Stimulated activated CD4-positive, alpha-beta T cell treated with anti-CD3 and anti-CD28 coated beads, Interleukin-12 subunit alpha, Interleukin-12 subunit beta, amount 100 ng/mL, for 24 hours (primary cell): ENCODE data around the gene IGFBP4.

Experiments
- DNase-seq, 2 experiments: peaks; one replicate each; pipeline ENCODE4 v3.0.0-alpha.2; 2020; ENCODE audit warnings: low read depth in 2 of 2

IGFBP4 gene

DNA sequence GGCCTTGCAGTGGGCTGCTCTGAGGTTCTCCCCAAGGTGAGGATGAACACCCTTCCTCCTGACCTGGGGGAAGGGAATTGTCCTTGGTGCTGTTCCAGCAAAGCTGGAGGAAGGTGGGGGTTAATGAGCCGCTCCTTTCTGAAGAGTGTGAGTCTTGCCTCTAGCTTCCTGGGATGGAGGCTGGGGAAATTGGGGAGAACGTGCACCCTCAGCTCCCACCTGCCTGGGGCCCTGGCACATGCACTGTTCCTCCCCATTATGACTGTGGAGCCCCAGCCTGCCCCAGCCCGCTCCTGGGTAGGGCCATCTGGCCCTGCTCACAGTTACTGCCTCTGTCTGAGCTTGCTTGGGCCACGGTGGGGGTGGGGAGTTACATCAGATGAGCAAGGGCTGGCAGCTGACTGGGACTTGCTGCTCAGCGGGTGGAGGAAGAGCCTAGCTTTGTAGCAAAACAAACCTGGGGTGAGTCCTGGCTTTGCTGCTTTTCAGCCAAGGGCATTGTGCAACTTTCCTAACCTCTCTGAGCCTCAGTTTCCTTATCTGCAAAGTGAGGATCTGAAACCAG, 47.1 kb downstream of the IGFBP4 start:
- DNase-seq = no peak

- DNase-seq = no peak
Observed at GRCh38 chr17:40490982-40491381, 47.7 kb downstream of the IGFBP4 start.

GRCh38 chr17:40491486-40491885, 48.2 kb downstream of the IGFBP4 start:
- DNase-seq = no peak

DNA sequence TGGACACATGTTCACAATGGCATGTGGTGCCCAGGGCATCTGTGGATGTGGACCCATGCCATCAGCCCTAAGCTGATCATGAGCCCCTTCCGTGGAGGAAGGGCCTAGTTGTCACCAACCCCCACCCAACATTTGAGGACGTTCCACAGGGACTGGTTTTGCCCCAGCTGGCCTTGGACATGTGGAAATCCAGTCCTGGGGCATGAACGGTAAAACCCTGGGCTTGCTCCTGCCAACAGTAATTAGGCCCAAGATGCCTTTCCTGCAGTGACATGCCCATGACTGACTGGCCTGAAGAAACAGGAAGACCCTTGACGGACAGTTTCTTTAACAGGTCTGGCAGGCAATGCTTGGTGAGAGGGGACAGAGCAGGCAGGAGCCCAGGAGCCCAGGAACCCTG, 50.4 kb downstream of the IGFBP4 start:
- DNase-seq = no peak

GRCh38 chr17:40495140-40495539, 51.9 kb downstream of the IGFBP4 start:
- DNase-seq = no peak

GRCh38 chr17:40496170-40496569, 52.9 kb downstream of the IGFBP4 start:
- no peak for DNase-seq

GRCh38 chr17:40496634-40497420, 53.6 kb downstream of the IGFBP4 start:
- no peak for DNase-seq

DNA sequence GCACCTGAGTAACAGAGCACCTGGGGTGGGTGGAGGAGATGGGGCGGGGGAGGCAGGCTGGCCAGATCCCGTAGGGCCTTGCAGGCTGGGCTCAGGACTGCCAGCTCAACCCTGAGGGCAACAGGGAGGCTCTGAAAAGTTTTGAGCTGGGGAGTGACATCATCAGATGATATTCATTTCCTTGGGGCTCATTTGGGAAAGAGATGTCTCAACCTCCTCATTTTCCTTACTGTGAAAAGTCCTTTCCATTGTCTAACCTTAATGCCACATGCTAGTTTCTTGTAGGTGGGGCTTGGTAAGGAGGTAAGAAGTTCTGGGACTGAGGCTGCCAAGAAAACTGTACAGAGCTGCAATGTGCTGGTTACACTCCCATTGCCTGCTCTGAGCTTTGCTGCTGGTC, 54.4 kb downstream of the IGFBP4 start:
- DNase-seq = no peak

DNA sequence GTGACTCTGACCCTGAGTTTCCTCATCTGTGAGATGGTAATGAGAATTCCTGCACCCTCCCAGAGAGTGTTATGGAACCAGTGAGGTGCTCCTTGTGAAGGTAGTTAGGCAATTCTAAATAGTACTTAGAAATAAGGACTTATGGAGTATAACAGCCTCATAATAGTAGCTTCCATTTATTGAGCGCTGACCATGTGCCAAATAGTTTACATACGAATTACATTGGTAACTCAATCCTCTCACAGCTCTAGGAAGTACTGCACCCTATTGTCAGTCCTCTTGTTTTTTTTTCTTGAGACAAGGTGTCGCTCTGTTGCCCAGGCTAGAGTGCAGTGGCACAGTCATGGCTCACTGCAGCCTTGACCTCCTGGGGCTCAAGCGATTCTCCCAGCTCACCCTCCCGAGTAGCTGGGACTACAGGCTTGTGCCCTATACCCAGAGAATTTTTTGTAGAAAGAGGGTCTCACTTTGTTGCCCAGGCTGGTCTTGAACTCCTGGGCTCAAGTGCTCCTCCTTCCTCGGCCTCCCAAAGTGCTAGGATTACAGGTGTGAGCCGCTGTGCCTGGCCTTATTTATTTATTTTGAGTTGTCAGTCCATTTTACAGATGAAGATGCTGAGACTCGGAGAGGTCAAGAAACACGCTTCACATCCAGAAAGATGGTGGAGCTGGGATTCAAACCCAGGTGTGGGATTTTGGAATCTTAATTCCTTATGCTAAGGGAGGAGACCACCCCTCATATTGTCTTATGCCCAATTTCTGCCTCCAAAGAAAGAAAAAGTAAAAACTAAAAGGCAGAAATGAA, 55.2 kb downstream of the IGFBP4 start:
- DNase-seq = no peak

GRCh38 chr17:40499551-40500189, 56.4 kb downstream of the IGFBP4 start:
- no peak for DNase-seq

- no peak for DNase-seq
Observed at GRCh38 chr17:40500190-40500589, 56.9 kb downstream of the IGFBP4 start.

GRCh38 chr17:40500709-40501108, 57.5 kb downstream of the IGFBP4 start:
- no peak for DNase-seq

GRCh38 chr17:40501499-40501911, 58.3 kb downstream of the IGFBP4 start, which contains the start of gene TNS4:
Gene TNS4, minus strand, starts transcription at chr17:40501623. Its CDS starts 5,198 bp downstream, at chr17:40496425.
- no peak for DNase-seq

GRCh38 chr17:40502716-40503115, 59.5 kb downstream of the IGFBP4 start:
- no peak for DNase-seq

DNA sequence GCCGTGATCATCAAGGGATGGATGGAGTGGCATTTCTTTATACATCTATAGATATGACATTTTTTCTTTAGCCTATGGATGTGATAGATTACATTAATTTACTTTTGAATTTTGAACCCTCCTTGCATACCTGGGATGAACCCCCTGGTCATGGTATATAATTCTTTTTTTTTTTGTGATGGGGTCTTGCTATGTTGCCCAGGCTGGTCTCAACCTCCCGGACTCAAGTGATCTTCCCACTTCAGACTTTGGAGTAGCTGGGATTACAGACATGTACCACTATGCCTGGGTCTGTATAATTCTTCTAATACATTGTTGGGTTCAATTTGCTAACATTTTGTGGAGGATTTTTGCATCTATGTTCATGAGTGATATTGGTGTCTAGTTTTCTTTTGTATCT, 59.9 kb downstream of the IGFBP4 start:
- no peak for DNase-seq

DNA sequence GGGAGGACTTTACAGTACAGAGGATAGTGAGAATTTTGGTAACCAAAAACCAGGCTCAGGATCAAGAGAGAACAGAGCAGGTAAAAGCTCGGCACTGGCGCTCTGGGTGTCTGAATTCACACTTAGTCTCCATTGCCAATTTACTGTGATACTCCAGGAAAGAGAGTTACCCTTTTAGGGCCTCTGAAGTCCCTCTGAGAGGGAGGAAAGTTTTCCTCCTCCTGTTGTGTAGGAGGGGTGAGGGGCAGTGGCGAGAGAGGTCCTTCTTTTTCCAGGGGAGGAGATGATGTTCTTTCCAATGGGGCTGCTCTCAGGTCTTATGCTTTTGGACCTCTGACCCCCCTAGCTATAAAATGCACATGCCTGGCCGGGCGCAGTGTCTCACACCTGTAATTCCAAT, 63.5 kb downstream of the IGFBP4 start:
- no peak for DNase-seq
